Stomach smooth muscle (tissue), 2 donors: ENCODE data around the gene DNM1.

Experiments used
- H3K27ac ChIP-seq: one replicate; pipeline ENCODE4 v1.7.0; 2013; ENCODE audit warnings: mild to moderate bottlenecking, low read length, inconsistent platforms
- H3K27me3 ChIP-seq, 2 donors: one replicate each; pipeline ENCODE4 v1.7.0; 2013; ENCODE audit warnings: low read length in 2 of 2; ENCODE audit not compliant: insufficient read depth in 2 of 2, control insufficient read depth in 1 of 2
- H3K36me3 ChIP-seq, 2 donors: one replicate each; pipeline ENCODE4 v1.7.0; 2013; ENCODE audit warnings: low read length in 2 of 2; ENCODE audit not compliant: control insufficient read depth in 2 of 2, insufficient read depth in 2 of 2
- H3K4me1 ChIP-seq: one replicate; pipeline ENCODE4 v1.7.0; 2013; ENCODE audit warnings: low read length; ENCODE audit not compliant: control insufficient read depth, insufficient read depth
- H3K4me3 ChIP-seq, 2 donors: one replicate each; pipeline ENCODE4 v1.7.0; 2013; ENCODE audit warnings: low read length in 2 of 2
- H3K9ac ChIP-seq, 2 donors: one replicate each; pipeline ENCODE4 v1.7.0; 2013; ENCODE audit warnings: low read length in 2 of 2, mild to moderate bottlenecking in 1 of 2
- H3K9me3 ChIP-seq, 2 donors: one replicate each; pipeline ENCODE4 v1.7.0; 2013; ENCODE audit warnings: low read length in 2 of 2; ENCODE audit not compliant: control insufficient read depth in 2 of 2
- donor health status: healthy.
- donor health status: Pancreatic carcinoma.

DNM1 gene

GRCh38 chr9:128246471-128246870, 43.3 kb downstream of the DNM1 start:
- Histone ChIP-seq H3K27ac (no peak overlapping the region), H3K4me3 (no peak overlapping the region), H3K27me3 (peaks cover 7 to 14% of the 10 kb centered on the region in 2 donors), H3K9ac (no peak overlapping the region), H3K4me1 (peaks cover 23% of the 10 kb centered on the region), H3K36me3 (no peaks in the 10 kb centered on the region), H3K9me3 (no peaks in the 10 kb centered on the region)

GRCh38 chr9:128247226-128247803, 44.1 kb downstream of the DNM1 start:
- Histone ChIP-seq H3K9ac (no peak overlapping the region), H3K27me3 (peaks cover 12 to 16% of the 10 kb centered on the region in 2 donors), H3K4me3 (no peak overlapping the region), H3K9me3 (no peaks in the 10 kb centered on the region), H3K4me1 (peaks cover 18% of the 10 kb centered on the region), H3K36me3 (no peaks in the 10 kb centered on the region), H3K27ac (no peak overlapping the region)

- peaks cover 10 to 13% of the 10 kb centered on the region in 2 donors for H3K27me3 ChIP-seq
- no peaks in the 10 kb centered on the region for H3K36me3 ChIP-seq
- peaks cover 18% of the 10 kb centered on the region for H3K4me1 ChIP-seq
- no peak overlapping the region for H3K9ac ChIP-seq
- no peak overlapping the region for H3K27ac ChIP-seq
- H3K4me3 ChIP-seq: no peak overlapping the region
- H3K9me3 ChIP-seq: no peaks in the 10 kb centered on the region
Measured at GRCh38 chr9:128249558-128249907, 46.4 kb downstream of the DNM1 start.

GRCh38 chr9:128249908-128250838, 47.0 kb downstream of the DNM1 start:
- H3K9ac ChIP-seq: no peak overlapping the region
- no peak overlapping the region for H3K27ac ChIP-seq
- no peaks in the 10 kb centered on the region for H3K9me3 ChIP-seq
- no peak overlapping the region for H3K4me3 ChIP-seq
- H3K4me1 ChIP-seq: peaks cover 18% of the 10 kb centered on the region
- peaks cover 10 to 13% of the 10 kb centered on the region in 2 donors for H3K27me3 ChIP-seq
- H3K36me3 ChIP-seq: no peaks in the 10 kb centered on the region

GRCh38 chr9:128250839-128251731, 47.9 kb downstream of the DNM1 start:
- Histone ChIP-seq H3K4me1 (peaks cover 13% of the 10 kb centered on the region), H3K27me3 (peaks cover 10 to 13% of the 10 kb centered on the region in 2 donors), H3K9ac (no peak overlapping the region), H3K9me3 (no peaks in the 10 kb centered on the region), H3K27ac (no peak overlapping the region), H3K4me3 (no peak overlapping the region), H3K36me3 (no peaks in the 10 kb centered on the region)

GRCh38 chr9:128251732-128252100, 48.5 kb downstream of the DNM1 start:
- H3K9me3 ChIP-seq: no peaks in the 10 kb centered on the region
- H3K36me3 ChIP-seq: no peaks in the 10 kb centered on the region
- peaks cover 10 to 13% of the 10 kb centered on the region in 2 donors for H3K27me3 ChIP-seq
- H3K4me3 ChIP-seq: no peak overlapping the region
- H3K27ac ChIP-seq: no peak overlapping the region
- peaks cover 13% of the 10 kb centered on the region for H3K4me1 ChIP-seq
- H3K9ac ChIP-seq: no peak overlapping the region

- Histone ChIP-seq H3K27ac (no peak overlapping the region), H3K4me1 (peaks cover 13% of the 10 kb centered on the region), H3K9ac (no peak overlapping the region), H3K36me3 (peaks cover 4% of the 10 kb centered on the region in 2 donors), H3K4me3 (no peak overlapping the region), H3K9me3 (no peaks in the 10 kb centered on the region), H3K27me3 (peaks cover 10 to 13% of the 10 kb centered on the region in 2 donors)
Measured at GRCh38 chr9:128252317-128253139, 49.3 kb downstream of the DNM1 start.

GRCh38 chr9:128253140-128253990, 50.2 kb downstream of the DNM1 start:
- H3K4me3 ChIP-seq: no peak overlapping the region
- no peak overlapping the region for H3K27ac ChIP-seq

GRCh38 chr9:128253991-128254346, 50.8 kb downstream of the DNM1 start:
- Histone ChIP-seq H3K27ac (no peak overlapping the region), H3K4me1 (peaks cover 13% of the 10 kb centered on the region), H3K9ac (no peak overlapping the region), H3K4me3 (no peak overlapping the region), H3K9me3 (no peaks in the 10 kb centered on the region), H3K27me3 (peaks cover 10 to 13% of the 10 kb centered on the region in 2 donors), H3K36me3 (peaks cover 12 to 16% of the 10 kb centered on the region in 2 donors)

More at GRCh38 chr9:128253140-128253990, 50.2 kb downstream of the DNM1 start:
- Histone ChIP-seq H3K9ac (no peak overlapping the region), H3K4me1 (peaks cover 13% of the 10 kb centered on the region), H3K9me3 (no peaks in the 10 kb centered on the region), H3K27me3 (peaks cover 10 to 13% of the 10 kb centered on the region in 2 donors), H3K36me3 (peaks cover 10 to 12% of the 10 kb centered on the region in 2 donors)
